ENCODE measurements around the gene PTPN11. TPM values are rescaled to one million over a fixed set of nuclear protein-coding genes. Genes with fewer than 3 reads are reported as not detected.

PTPN11 gene
- total and polyA plus RNA-seq, 2 donors from 2014 or later: 20.0 to 105 TPM

GRCh38 chr12:112380663-112381405 is 37.9 kb upstream of the PTPN11 start:
- no peak for FAIRE-seq
- intact Hi-C loops (cut with DNase I): loop anchor here (10.0 kb wide), 1 partner anchor 106 kb away; no protein-coding TSS in a partner anchor
- no peak for TF ChIP-seq CTCF (IDR thresholded peaks at IDR 0.05; ENCODE audit: borderline replicate concordance, extremely low read depth, insufficient read depth)
- no peak overlapping the region for H3K27ac ChIP-seq (ENCODE audit: low read depth in 2 of 2, low read length in 2 of 2)
- peak overlapping the region; percentile 36 to 81 (median 59) for H3K9ac ChIP-seq (ENCODE audit: low read length in 3 of 3)
- H3K36me3 ChIP-seq (ENCODE audit: control insufficient read depth in 2 of 3, insufficient read depth in 3 of 3, low read length in 3 of 3): no peaks in the 10 kb centered on the region
- H3K4me1 ChIP-seq (ENCODE audit: control insufficient read depth in 2 of 3, insufficient read depth in 2 of 3, low read depth in 1 of 3, low read length in 3 of 3): peaks cover 0 to 11% (median 7%) of the 10 kb centered on the region in 3 donors
- DNase-seq: peak in 4 of 5 donors; percentile 22 to 59 (median 38)
- H3K27me3 ChIP-seq (ENCODE audit: control insufficient read depth, insufficient read depth, low read length): no peaks in the 10 kb centered on the region
- H3K4me3 ChIP-seq (ENCODE audit: low read length in 3 of 3): peak overlapping the region; percentile 67 to 83 (median 72)
- no peaks in the 10 kb centered on the region for H3K9me3 ChIP-seq (ENCODE audit: control insufficient read depth in 2 of 3, insufficient read depth in 1 of 3, low read length in 3 of 3)

GRCh38 chr12:112381406-112381882 is 37.3 kb upstream of the PTPN11 start:
- peak overlapping the region in 1 of 2 donors; percentile 65 for H3K27ac ChIP-seq (ENCODE audit: low read depth in 2 of 2, low read length in 2 of 2)

GRCh38 chr12:112381883-112382796 is 36.6 kb upstream of the PTPN11 start, which contains the start of gene HECTD4:
HECTD4 (minus strand) TSS chr12:112382431; CDS start chr12:112382128, 303 bp downstream.
- Histone ChIP-seq H3K9me3 (ENCODE audit: control insufficient read depth in 2 of 3, insufficient read depth in 1 of 3, low read length in 3 of 3) (no peaks in the 10 kb centered on the region), H3K4me3 (ENCODE audit: low read length in 3 of 3) (peak within 1 kb of the TSS; percentile 67 to 83 (median 72)), H3K4me1 (ENCODE audit: control insufficient read depth in 2 of 3, insufficient read depth in 2 of 3, low read depth in 1 of 3, low read length in 3 of 3) (peaks cover 0 to 11% (median 7%) of the 10 kb centered on the region in 3 donors), H3K9ac (ENCODE audit: low read length in 3 of 3) (peak within 1 kb of the TSS; percentile 36 to 81 (median 69)), H3K27ac (ENCODE audit: low read depth in 2 of 2, low read length in 2 of 2) (peak within 1 kb of the TSS; percentile 83 to 91), H3K36me3 (ENCODE audit: control insufficient read depth in 2 of 3, insufficient read depth in 3 of 3, low read length in 3 of 3) (no peaks in the 10 kb centered on the region), H3K27me3 (ENCODE audit: control insufficient read depth, insufficient read depth, low read length) (no peaks in the 10 kb centered on the region)
- intact Hi-C loops (cut with DNase I): loop anchor here (10.0 kb wide), 1 partner anchor 107 kb away; no protein-coding TSS in a partner anchor
- no peak for TF ChIP-seq CTCF (IDR thresholded peaks at IDR 0.05; ENCODE audit: borderline replicate concordance, extremely low read depth, insufficient read depth)
- no peak for FAIRE-seq
- DNase-seq: peak; percentile 94 to 98 (median 95)

More at GRCh38 chr12:112381406-112381882, 37.3 kb upstream of the PTPN11 start:
- H3K4me3 ChIP-seq (ENCODE audit: low read length in 3 of 3): peak overlapping the region; percentile 67 to 83 (median 72)
- H3K4me1 ChIP-seq (ENCODE audit: control insufficient read depth in 2 of 3, insufficient read depth in 2 of 3, low read depth in 1 of 3, low read length in 3 of 3): peaks cover 0 to 11% (median 7%) of the 10 kb centered on the region in 3 donors
- no peak for TF ChIP-seq CTCF (IDR thresholded peaks at IDR 0.05; ENCODE audit: borderline replicate concordance, extremely low read depth, insufficient read depth)
- intact Hi-C loops (cut with DNase I): loop anchor here (10.0 kb wide), 1 partner anchor 107 kb away; no protein-coding TSS in a partner anchor
- H3K27me3 ChIP-seq (ENCODE audit: control insufficient read depth, insufficient read depth, low read length): no peaks in the 10 kb centered on the region
- H3K9ac ChIP-seq (ENCODE audit: low read length in 3 of 3): peak overlapping the region; percentile 36 to 81 (median 59)
- H3K36me3 ChIP-seq (ENCODE audit: control insufficient read depth in 2 of 3, insufficient read depth in 3 of 3, low read length in 3 of 3): no peaks in the 10 kb centered on the region
- DNase-seq (peak; percentile 35 to 77 (median 54)), FAIRE-seq (no peak)
- H3K9me3 ChIP-seq (ENCODE audit: control insufficient read depth in 2 of 3, insufficient read depth in 1 of 3, low read length in 3 of 3): no peaks in the 10 kb centered on the region

Measured in kidney (tissue), 14 donors.